GM12801 (cell line): ENCODE results near the gene FAM180A.

Source experiments
- CTCF ChIP-seq: IDR thresholded peaks from one replicate; pipeline ENCODE4 v1.5.1; 2011; ENCODE audit warnings: control low read depth; ENCODE audit not compliant: insufficient read length; ENCODE audit errors: extremely low read depth

Gene FAM180A

GRCh38 chr7:135715673-135716072 lies 32.9 kb downstream of the FAM180A start:
- TF ChIP-seq CTCF, result no peak

DNA sequence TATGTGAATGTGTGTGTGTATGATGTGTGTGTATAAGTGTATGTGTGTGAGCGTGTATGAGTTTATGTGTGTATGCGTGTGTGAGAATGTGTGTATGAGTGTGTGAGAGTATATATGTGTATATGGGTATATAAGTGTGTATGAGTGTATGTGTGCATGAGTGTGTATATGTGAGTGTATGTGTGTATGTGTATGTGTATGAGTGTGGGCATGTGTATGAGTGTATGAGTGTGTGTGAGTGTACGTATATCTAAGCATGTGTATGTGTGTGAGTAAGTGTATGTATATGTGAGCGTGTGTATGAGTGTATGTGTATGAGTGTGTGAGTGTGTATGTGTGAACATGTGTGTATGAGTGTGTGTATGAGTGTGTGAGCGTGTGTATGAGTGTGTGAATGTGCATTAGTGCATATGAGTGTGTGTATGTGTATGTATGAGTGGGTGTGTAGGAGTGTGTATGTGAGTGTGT lies 33.5 kb downstream of the FAM180A start:
- no peak for TF ChIP-seq CTCF

- TF ChIP-seq CTCF, result no peak
Measured at GRCh38 chr7:135714534-135715009, 34.0 kb downstream of the FAM180A start.

- TF ChIP-seq CTCF, result no peak
Measured at GRCh38 chr7:135713836-135714470, 34.7 kb downstream of the FAM180A start.

DNA sequence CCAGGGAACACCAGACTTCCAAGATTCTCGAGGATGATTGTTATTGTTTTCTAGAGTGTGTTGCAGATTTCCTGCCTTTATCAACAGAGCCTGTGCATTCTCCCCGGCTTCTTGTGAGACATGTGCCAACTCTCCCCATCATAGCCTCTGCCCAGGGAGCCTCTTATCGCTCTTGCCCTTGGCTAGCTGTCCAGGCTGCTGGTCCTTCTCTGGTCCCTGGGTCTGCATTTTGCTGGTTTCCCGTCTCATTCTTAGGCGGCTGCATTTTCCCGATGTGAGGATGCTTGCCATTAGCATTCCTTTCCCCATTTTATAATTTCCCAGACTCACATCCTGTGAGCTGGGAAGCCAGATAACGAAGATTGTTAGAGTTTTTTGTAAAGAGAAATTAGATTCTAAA lies 35.8 kb downstream of the FAM180A start:
- no peak for TF ChIP-seq CTCF

DNA sequence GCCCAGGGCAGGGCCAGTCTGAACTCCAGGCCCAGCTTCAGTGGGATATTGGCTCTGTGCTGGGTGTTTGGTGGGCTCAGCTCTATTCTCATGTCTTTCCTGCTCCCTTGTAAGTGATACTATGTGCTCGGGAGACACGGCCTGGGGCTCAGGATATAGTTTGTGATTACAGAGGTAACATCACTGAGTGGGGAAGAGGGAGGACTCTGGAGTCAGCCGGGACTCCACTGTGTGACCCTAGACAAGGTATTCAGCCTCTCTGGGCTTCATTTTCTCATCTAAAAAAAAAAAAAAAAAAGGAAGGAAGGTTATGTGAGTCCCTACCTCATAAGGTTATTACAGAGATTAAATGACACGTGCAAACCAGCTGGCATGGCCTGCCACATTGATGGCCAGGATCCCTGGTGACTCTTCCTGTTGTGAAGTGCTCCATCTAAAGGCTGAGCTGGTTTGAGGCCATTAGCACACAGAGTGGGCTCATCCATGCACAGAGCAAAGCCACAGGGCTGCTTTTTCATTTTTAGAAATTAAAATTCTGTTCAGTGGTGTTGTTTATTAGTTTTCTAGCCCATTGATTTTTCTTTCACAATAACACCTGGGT lies 36.3 kb downstream of the FAM180A start:
- no peak for TF ChIP-seq CTCF

- no peak for TF ChIP-seq CTCF
Measured at GRCh38 chr7:135711139-135711469, 37.5 kb downstream of the FAM180A start.
